HG03039 (cell line): ENCODE results near the gene CACHD1.

Experiments used
- ATAC-seq: cut with Tn5 transposase; IDR thresholded peaks from one replicate; pipeline ENCODE4 v1.9.1; 2021; ENCODE audit warnings: mild to moderate bottlenecking, moderate library complexity; ENCODE audit not compliant: unreplicated experiment

Gene CACHD1

DNA sequence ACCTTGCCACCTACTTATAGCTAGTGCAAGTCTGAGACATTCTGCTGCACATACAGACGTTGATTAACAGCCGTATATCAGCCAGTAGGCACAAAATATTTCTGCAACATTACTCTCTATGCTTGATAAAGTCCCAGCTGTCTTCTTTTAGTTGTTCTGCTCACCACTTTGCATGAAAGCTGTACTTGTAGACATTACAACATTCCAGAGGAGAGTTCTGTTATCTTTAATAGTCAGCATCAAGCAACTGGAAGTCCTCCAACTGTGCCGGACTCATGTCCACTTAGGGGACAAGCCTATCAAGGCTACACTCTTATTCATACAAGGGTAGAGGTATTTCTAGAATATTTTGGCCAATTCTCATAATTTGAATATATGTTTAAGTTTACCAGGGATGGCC is 50.0 kb downstream of the CACHD1 start:
- ATAC-seq: no peak

GRCh38 chr1:64522740-64523139 is 52.8 kb downstream of the CACHD1 start:
- ATAC-seq: no peak

GRCh38 chr1:64523413-64524337 is 53.7 kb downstream of the CACHD1 start:
- no peak for ATAC-seq

DNA sequence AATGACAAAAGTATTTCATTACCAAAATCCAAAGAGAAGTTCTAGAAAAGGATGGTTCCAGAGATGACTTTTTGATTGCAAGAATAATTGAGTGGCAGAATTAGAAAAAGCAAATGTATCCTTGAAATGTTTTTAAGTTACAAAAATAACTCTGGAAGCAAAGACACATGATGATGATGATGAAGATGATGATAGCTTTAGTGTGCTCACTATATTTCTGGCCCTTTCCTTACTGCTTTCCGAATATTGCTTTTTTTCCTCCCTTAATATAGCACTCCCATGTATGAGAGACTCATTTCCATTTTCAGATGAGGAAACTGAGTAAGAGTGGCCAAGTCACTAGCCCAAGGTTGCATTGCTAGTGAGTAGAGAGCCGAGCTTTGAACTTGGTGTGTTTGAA is 54.7 kb downstream of the CACHD1 start:
- ATAC-seq: no peak

DNA sequence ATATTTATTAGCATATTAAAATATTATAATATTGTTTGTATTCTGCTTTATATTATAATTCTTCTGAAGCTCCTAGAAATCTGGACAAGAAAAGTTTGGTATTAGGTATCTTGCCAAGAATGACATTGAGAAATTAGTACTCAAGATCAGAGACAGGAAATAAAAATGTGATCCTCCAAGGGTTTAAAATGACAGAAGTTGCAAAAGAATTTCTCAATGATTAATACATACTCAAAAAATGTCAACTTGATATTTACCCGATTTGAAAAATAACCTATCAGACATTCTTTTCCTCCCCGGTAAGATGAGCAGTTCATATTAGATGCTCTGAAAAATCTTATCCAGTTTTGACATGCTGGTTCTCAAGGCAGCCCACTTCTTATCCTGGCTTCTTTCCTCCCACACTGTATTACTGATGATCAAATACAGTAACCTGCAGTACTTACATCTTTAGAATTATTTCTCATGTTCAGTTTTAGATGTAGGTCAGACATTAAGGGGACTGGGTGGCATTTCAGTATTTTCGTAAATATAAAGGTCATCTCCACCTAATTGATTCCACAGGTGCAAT is 55.3 kb downstream of the CACHD1 start:
- no peak for ATAC-seq

GRCh38 chr1:64526312-64526711 is 56.4 kb downstream of the CACHD1 start:
- no peak for ATAC-seq

- ATAC-seq: no peak
These were observed 57.2 kb downstream of the CACHD1 start for GRCh38 chr1:64527165-64527564.

GRCh38 chr1:64527786-64528185 is 57.9 kb downstream of the CACHD1 start:
- no peak for ATAC-seq

GRCh38 chr1:64530969-64531692 is 61.2 kb downstream of the CACHD1 start:
- no peak for ATAC-seq

DNA sequence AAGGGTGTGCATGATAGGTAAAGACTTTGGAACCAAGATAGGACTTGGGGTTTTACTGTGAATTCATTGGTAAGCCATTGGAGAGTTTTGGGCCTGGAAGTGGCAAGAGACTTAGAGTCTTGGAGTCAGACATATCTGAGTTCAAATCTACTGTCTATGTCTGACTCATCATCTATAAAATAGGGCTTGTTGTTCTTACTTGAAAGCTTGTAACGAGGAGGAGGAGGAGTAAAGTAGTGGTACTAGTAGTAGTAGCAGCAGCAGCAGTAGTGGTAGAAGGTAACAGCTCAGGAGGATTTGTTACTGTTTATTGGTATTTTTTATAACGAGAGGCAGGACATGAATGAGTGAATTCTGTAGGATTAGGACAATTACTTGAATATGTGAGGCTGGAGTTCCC is 62.7 kb downstream of the CACHD1 start:
- no peak for ATAC-seq

DNA sequence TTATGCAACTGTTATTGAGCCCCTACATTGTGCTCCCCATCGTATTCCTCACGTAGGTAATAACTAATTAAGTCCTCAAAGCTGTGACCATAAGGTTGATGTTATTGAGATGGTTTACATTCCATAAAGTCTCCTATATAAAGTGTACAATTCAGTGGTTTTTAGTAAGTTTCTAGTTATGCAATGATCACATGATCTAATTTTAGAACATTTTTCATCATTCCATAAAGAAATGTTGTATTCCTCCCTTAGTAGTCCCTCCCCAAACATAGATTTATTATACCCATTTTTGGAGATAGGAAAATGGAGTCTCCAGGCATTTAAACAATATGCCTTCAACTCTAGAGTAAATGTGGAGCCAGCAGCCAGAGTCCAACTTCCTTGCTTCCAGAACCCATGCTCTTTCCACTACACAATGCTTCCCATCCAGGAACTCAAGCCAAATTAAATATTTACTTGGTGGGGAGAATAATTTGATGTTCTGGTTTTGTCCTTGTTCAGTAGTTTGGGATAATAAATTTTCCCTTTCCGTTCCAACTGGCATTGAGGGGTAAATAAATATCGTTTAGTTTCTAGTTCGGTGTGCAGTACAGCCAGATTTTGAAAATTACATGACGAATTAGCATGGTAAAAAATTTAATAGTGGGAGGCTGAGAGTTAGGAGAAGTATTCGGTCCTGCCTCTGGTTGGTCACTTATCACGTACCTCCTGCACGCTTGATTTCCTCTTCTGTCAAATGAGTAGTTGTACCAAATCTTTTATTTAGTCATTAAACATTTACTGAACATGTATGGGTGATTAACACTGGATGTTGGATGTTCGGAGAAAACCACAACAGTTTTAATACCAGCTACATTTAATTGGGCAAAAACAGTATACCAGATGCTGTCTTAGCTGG is 66.3 kb downstream of the CACHD1 start:
- no peak for ATAC-seq

DNA sequence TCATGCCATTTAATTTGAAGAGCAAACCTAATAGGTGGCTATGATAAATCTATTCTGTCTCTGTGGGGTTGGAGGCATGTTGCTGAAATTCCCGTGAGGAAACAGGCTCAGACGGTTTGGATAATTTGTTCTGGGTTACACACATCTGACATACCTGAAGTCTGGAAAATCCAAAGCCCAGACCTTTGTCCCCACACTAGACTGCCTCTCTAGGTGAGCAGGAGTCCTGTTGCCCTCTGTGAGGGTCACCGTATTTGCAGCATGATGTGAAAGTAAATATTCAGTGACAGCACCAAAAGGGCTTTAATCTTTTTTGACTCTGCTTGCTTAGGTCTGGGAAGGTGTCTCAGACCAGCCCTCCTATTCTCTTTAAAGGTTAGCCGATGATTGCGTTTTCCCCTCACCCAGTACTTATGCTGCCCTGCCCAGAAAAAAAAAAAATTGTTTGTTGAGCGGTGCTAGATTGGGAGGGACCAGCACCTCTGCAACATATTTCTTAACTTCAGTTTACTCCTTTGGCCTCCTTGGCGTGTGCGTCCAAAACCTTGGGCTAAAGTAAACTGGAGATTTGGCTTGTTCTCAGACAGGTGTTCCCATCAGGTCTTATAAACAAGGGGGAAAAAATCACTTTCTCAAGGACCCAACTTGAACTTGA is 67.0 kb downstream of the CACHD1 start:
- ATAC-seq: no peak

GRCh38 chr1:64537942-64538341 is 68.0 kb downstream of the CACHD1 start:
- no peak for ATAC-seq

DNA sequence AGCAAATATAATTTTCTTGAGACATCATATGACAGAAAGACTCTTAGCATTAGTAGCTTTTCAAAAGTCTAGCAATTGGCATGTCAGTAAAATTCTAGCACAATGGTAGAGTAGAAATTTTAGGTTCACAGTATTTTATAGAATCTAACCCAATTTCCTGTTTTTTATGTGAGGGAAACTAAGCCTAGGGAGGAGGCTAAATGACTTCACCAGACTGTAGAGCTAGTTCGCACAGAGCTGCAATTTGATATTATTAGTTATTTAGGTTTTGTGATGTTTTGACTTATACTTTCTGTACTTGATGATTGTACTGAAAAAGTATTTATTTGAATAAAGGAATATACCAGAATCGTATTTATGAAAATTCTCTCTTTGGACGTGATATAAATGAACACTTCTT is 68.5 kb downstream of the CACHD1 start:
- no peak for ATAC-seq

- ATAC-seq: no peak
These were observed 69.4 kb downstream of the CACHD1 start for GRCh38 chr1:64539289-64539688.

DNA sequence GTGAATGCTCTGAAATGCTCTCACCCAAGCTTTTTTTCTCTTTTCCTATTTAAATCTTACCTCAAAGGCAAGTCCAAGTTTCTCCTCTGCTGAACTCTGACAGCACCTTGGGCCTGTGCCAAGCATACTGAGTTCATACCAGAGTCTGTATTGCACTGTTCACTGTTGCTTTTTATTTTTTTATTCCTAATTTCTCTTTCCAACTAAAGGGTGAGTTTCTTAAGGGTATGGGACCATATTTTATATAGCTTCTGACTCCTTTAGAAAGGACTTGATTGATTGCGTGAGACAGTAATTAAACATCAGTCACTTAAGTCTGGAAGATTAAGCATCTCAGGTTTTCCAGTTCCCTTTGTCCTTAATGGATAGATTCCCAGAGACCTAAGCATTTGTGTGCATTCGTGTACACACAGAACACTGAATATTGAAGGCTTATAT is 69.9 kb downstream of the CACHD1 start:
- ATAC-seq: no peak

GRCh38 chr1:64540265-64540791 is 70.4 kb downstream of the CACHD1 start:
- no peak for ATAC-seq

- ATAC-seq: no peak
These were observed 72.2 kb downstream of the CACHD1 start for GRCh38 chr1:64542118-64542517.

GRCh38 chr1:64543831-64544230 is 73.9 kb downstream of the CACHD1 start:
- ATAC-seq: no peak
